H1 (cell line): ENCODE results near the gene TWF2. TPM values are rescaled to one million over a fixed set of nuclear protein-coding genes. Genes with fewer than 3 reads are reported as not detected.

Experiments used
- CHD7 ChIP-seq: fragments of 300-600 bp; sonication (generic); IDR thresholded peaks from 2 replicates; pipeline ENCODE4 v1.7.1; 2012; ENCODE audit warnings: low read length, moderate library complexity, mild to moderate bottlenecking, inconsistent platforms; ENCODE audit not compliant: insufficient replicate concordance
- KDM1A ChIP-seq: fragments of 200-600, 300-600 bp; sonication (generic); IDR thresholded peaks from 2 replicates; pipeline ENCODE4 v1.7.1; 2016; ENCODE audit warnings: mild to moderate bottlenecking, low read length, borderline replicate concordance
- TEAD4 ChIP-seq: IDR thresholded peaks from 2 replicates; pipeline ENCODE4 v1.6.1; 2012; ENCODE audit warnings: low read depth, low read length, inconsistent platforms, mixed read lengths
- polyA plus RNA-seq, 7 experiments: library from polyadenylated mRNA; depleted of rRNA in 3 of 7; stranded (reverse) in 5 of 7; unstranded in 2 of 7; fragments of >200 nt in 5 of 7; fragments of 200-250 nt in 2 of 7; gene quantifications; 1 replicate in 5 of 7; 2 replicates in 1 of 7; 4 replicates in 1 of 7; pipeline versions ENCODE4 v1.2.1 to v1.2.3, GENCODE V29; 2011 to 2013; ENCODE audit warnings: missing spikeins in 2 of 7, mixed read lengths in 2 of 7
- total RNA-seq: library from RNA; stranded (reverse); fragmentation: NEBNext Ultra II Directional; extraction: Animal tissue kit (Norgen Biotek cat#: 25700); gene quantifications from 2 replicates; pipeline ENCODE4 v1.2.1, GENCODE V29; 2021

The TWF2 gene
- total and polyA plus RNA-seq, 2 of the 8 experiments (the other 6 are each of a cell fraction or from before 2014, with no cell fraction given) = 65.2 to 90.4 TPM

- TF ChIP-seq KDM1A (no peak), TEAD4 (no peak), CHD7 (no peak)
These were observed 16.4 kb downstream of the TWF2 start (continued) for GRCh38 chr3:52222319-52223221.
